Measurements from ENCODE around the gene SREBF2. TPM values are rescaled to one million over a fixed set of nuclear protein-coding genes. Genes with fewer than 3 reads are reported as not detected.
A peak's percentile ranks its signal among the peaks of the same experiment; 100 is the strongest.

SREBF2 gene
- total RNA-seq, 2 experiments from 2014 or later, result 167 to 312 TPM

DNA sequence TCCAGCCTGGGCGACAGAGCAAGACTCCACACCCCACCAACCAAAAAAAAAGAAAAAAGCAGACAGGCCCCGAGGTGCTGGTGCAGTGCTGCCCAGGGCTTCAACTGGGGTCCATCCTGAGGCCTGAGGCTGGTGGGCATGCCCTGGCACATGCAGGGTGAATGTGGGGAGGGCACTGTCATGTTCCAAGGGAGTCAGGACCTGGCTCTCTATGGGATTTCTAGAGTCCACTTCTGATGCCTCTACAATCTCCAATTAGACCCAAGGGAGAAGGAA is 103.9 kb downstream of the SREBF2 start:
- DNase-seq (ENCODE audit: low spot score), result peak; percentile 27
- TF ChIP-seq EZH2phosphoT487 (IDR thresholded peaks at IDR 0.05; ENCODE audit: borderline replicate concordance, low read depth, low read length) (no peak), CTCF (conservative IDR thresholded peaks at IDR 0.05; ENCODE audit: low read length) (no peak)
- H4K20me1 ChIP-seq (ENCODE audit: insufficient read depth, low read length), result peaks cover 4% of the 10 kb centered on the region; the same call in 1 of the 2 replicates
- no peak overlapping the region for H3K4me3 ChIP-seq (ENCODE audit: low read depth, low read length, poor library complexity, severe bottlenecking)
- H3K9me2 ChIP-seq (ENCODE audit: insufficient read depth, low read length), result no peaks in the 10 kb centered on the region
- CTCF ChIA-PET (ENCODE audit: unreplicated experiment), result no interaction called here
- peak overlapping the region; percentile 57 for H3K4me2 ChIP-seq (ENCODE audit: low read length)
- peak overlapping the region; percentile 91 for H3K27ac ChIP-seq (ENCODE audit: low read depth, low read length, poor library complexity, severe bottlenecking)
- peaks cover 99% of the 10 kb centered on the region for H3K4me1 ChIP-seq (ENCODE audit: insufficient read depth, low read length, poor library complexity, severe bottlenecking)
- POLR2A ChIA-PET, result interaction anchor here (0.5 to 1.5 kb wide), 6 partner anchors 10 to 919 kb away, joined by 3 to 14 read pairs (median 4); partner anchors contain the start of genes CCDC134, CENPM and TNFRSF13C
- H3K79me2 ChIP-seq (ENCODE audit: insufficient read depth, low read depth, low read length), result peaks cover 19% of the 10 kb centered on the region
- intact Hi-C loops (cut with micrococcal nuclease; ENCODE audit: unreplicated experiment), result loop anchor here (1.0 to 2.0 kb wide), 2 partner anchors 11 to 104 kb away; partner anchors contain the start of genes SREBF2 and TNFRSF13C
- H2AFZ ChIP-seq (ENCODE audit: low read length), result no peak overlapping the region
- no TSS peak for BruUV-seq (replicated peaks)
- peaks cover 89% of the 10 kb centered on the region for H3K36me3 ChIP-seq (ENCODE audit: insufficient read depth, low read length)
- no peaks in the 10 kb centered on the region for H3K9me3 ChIP-seq (ENCODE audit: low read length)

DNA sequence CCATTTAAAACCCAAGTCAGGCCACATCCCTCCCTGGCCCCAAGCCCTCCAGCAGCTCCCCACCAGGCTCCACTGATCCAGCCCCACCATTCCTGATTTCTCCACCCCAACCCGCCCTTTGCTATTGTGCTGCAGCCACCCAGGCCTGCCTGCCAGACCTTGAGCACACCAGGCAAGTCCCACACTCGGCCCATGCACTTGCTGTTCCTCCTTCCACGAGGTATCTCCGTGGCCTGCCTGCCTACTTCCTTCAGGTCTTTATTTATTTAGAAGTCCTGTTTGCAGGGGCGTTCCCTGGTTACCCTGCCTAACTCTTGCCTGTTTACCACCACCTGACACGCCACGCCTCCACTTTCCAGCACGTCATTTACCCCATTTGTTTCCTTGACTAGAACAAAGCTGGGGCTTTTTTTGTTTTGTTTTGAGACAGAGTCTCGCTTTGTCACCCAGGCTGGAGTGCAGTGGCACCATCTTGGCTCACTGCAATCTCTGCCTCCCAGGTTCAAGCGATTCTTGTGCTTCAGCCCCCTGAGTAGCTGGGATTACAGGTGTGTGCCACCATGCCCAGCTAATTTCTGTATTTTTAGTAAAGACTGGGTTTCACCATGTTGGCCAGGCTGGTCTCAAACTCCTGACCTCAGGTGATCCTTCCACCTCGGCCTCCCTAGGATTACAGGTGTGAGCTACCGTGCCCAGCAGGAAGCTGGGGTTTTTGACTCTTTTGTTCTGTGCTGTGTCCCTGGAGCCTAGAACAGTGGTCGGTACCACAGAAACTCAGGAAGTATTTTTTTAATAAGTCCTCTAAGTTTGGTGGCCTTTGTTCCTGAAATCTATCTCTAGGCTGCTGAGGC is 107.3 kb downstream of the SREBF2 start:
- Histone ChIP-seq H3K4me1 (ENCODE audit: insufficient read depth, low read length, poor library complexity, severe bottlenecking) (peaks cover 92% of the 10 kb centered on the region), H2AFZ (ENCODE audit: low read length) (no peak overlapping the region), H3K79me2 (ENCODE audit: insufficient read depth, low read depth, low read length) (peaks cover 43% of the 10 kb centered on the region), H3K9me3 (ENCODE audit: low read length) (no peaks in the 10 kb centered on the region), H3K27ac (ENCODE audit: low read depth, low read length, poor library complexity, severe bottlenecking) (peak overlapping the region; percentile 91), H3K4me3 (ENCODE audit: low read depth, low read length, poor library complexity, severe bottlenecking) (peak overlapping the region; percentile 52), H3K4me2 (ENCODE audit: low read length) (peak overlapping the region; percentile 70), H3K36me3 (ENCODE audit: insufficient read depth, low read length) (peaks cover 86% of the 10 kb centered on the region), H3K9me2 (ENCODE audit: insufficient read depth, low read length) (no peaks in the 10 kb centered on the region), H4K20me1 (ENCODE audit: insufficient read depth, low read length) (peaks cover 4% of the 10 kb centered on the region; the same call in 1 of the 2 replicates)
- intact Hi-C loops (cut with micrococcal nuclease; ENCODE audit: unreplicated experiment), result loop anchor here (2.0 kb wide), 4 partner anchors 19 to 243 kb away; no protein-coding TSS in a partner anchor
- no peak for TF ChIP-seq EZH2phosphoT487 (IDR thresholded peaks at IDR 0.05; ENCODE audit: borderline replicate concordance, low read depth, low read length)
- TF ChIP-seq CTCF (conservative IDR thresholded peaks at IDR 0.05; ENCODE audit: low read length), result no peak
- ChIA-PET POLR2A (interaction anchor here (0.7 to 1.4 kb wide), 6 partner anchors 13 to 117 kb away, joined by 3 to 9 read pairs (median 3); partner anchors contain the start of gene TNFRSF13C), CTCF (ENCODE audit: unreplicated experiment) (interaction anchor here (1.2 kb wide), 1 partner anchor 12 kb away, joined by 3 read pairs; no protein-coding TSS in a partner anchor)
- peak; percentile 93 for DNase-seq (ENCODE audit: low spot score)
- BruUV-seq (replicated peaks), result no TSS peak
